GM21786 (cell line): Measurements from ENCODE around the gene ALOX15B.
"Not testable (repeated sequence)": the region's sequence is repeated elsewhere in the genome, so short reads cannot be mapped to it uniquely, and the experiment has no call there.

Experiments used
- ATAC-seq: cut with Tn5 transposase; IDR thresholded peaks from one replicate; pipeline ENCODE4 v1.9.1; 2021; ENCODE audit not compliant: unreplicated experiment

Gene ALOX15B

GRCh38 chr17:8013731-8014557 is 24.9 kb upstream of the ALOX15B start:
- ATAC-seq, result no peak

- ATAC-seq, result no peak
Observed at GRCh38 chr17:8014558-8014850, 24.4 kb upstream of the ALOX15B start.

DNA sequence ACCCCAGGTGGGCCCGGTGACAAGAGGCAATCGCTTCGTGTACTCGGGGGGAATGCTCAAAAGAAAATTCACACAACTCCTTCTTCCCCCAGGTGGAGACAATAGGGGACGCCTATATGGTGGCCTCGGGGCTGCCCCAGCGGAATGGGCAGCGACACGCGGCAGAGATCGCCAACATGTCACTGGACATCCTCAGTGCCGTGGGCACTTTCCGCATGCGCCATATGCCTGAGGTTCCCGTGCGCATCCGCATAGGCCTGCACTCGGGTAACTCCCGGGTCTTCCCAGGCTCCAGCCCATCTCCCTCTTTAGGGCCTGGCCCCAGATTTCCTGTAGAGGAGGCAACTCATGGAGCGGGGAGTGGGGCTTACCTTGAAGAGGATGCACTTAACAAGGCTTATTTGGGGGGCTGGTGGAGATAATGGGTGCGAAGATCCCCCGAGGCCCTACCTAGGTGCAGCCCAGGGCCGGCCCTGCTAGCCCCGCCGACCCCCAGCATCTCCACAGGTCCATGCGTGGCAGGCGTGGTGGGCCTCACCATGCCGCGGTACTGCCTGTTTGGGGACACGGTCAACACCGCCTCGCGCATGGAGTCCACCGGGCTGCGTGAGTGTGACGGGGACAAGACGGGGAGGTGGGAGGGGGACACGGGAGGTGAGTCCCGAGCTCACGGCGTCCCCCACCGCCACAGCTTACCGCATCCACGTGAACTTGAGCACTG is 23.5 kb upstream of the ALOX15B start:
- no peak for ATAC-seq

DNA sequence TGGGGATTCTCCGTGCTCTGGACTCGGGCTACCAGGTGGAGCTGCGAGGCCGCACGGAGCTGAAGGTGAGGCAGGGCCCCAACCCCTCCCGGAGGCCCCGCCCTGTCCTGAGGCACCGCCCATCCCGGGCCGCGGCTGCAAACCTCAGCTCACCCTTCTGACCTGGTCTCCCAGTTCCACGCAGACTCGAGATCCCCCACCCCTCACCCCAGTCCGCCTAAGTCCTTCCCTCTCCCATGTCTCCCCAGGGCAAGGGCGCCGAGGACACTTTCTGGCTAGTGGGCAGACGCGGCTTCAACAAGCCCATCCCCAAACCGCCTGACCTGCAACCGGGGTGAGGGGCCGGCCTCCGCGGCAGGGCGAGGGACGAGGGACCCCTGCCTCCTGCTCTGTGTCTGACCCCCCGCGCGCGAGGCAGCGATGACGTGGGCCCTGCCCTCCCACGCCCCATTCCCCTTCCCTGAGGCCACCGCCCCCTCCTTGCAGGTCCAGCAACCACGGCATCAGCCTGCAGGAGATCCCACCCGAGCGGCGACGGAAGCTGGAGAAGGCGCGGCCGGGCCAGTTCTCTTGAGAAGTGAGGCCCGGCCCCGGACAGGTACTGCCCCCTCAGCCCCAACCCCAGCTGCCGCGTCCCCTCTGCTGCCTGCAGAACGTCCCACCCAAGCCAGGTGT is 22.8 kb upstream of the ALOX15B start:
- no peak for ATAC-seq

- no peak for ATAC-seq
Observed at GRCh38 chr17:8016632-8017424, 22.0 kb upstream of the ALOX15B start.

DNA sequence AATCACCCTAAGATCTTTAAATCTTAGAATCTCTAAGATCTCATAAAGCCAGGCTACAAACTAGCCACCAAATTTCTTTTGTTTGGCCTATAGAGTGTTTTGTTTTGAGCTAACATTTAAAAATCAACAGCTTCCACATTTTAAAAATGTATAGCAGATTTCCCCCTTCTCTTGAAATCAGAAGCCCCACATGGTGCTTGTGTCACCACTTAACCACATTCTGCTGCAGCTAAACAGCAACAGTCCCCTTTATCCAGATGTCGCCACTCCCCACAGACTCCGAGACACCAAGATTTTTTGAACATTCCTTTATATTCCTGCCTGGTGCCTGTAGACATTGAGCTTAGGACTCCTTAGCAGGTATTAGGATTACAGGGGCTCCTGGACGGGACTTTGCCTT is 20.4 kb upstream of the ALOX15B start:
- no peak for ATAC-seq

GRCh38 chr17:8019166-8019565 is 19.7 kb upstream of the ALOX15B start:
- no peak for ATAC-seq

DNA sequence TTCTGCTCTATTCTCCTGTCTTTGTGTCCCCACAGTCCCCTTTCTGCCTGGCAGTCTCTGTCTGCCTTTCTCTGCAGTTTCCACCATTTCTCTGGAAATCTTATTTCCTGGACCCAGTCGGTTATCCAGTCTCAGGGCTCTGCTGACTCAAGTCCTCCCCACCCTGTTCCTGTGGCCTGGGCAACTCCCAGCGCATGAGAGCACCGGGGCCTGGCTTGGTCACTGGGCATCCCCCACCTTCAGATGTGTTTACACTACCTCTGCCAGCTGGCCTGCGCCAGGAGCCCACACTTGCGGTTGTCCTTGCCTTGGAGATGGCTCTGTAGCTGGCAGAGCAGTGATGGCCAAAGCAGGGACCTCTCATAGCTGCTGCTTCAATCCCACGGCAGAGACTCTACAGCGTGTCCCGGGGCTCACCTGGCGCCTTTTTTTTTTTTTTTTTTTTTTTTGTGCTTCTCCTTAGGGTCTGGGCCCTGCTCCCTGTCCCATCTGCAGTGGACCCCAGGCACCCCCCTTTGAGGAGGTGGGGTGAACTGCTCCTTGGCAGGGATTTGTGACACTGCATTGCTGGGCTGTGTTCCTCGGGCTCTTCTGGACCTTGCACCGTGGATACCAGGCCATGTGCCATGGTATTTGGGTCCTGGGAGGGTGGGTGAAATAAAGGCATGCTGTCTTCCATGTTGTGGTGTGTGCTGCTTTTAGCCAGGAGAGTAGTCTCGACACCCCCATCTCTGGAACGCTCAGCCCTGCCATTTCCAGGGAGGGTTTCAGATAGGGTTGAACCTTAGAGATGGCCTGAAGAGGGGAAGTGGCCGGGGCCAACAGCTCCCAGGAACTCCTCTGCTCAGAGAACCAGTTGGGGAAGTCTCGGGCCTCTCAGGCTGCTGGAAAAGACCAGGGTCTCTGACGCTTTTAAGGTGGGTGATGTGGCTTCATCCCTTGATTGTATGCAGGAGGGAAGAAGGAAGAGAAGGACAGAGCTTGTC is 18.9 kb upstream of the ALOX15B start:
- ATAC-seq, result no peak

DNA sequence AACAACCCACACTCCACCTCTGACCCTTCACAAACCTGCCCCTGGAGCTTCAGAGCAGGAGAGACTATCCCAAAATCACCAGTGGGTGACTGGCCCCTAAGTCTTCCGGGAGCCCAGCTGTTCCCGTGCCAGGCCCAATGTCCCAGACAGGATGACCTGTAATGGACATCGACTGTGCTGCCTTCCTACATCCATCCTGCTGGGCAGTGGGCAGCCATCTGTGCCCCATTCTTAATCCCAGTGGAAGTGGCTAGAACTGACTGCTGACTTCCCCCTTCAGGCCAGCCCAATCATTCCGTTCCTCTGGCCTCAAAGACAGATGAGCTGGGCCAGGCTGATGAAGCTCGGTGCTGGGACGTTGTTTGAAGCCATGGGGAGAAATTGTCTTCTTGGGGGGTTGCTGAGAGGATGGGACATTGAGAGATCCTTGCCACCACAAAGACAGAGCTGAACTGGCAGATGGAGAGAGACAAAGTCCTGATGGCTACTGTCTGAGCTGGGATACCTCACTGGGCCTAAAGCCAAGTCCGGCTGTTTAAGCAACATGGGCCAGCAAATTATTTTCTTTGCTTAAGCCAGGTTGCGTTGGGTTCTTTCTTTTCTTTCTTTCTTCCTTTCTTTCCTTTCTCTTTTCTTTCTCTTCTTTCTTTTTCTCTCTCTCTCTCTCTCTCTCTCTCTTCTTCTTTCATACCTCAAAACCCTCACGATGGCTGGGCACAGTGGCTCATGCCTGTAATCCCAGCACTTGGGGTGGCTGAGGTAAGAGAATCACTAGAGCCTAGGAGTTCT is 17.9 kb upstream of the ALOX15B start:
- no peak for ATAC-seq

GRCh38 chr17:8021565-8022359 is 17.1 kb upstream of the ALOX15B start:
- ATAC-seq, result no peak

- ATAC-seq, result no peak
Observed at GRCh38 chr17:8022360-8023003, 16.4 kb upstream of the ALOX15B start.

- not testable (repeated sequence) for ATAC-seq
Observed at GRCh38 chr17:8024161-8024560, 14.7 kb upstream of the ALOX15B start.

DNA sequence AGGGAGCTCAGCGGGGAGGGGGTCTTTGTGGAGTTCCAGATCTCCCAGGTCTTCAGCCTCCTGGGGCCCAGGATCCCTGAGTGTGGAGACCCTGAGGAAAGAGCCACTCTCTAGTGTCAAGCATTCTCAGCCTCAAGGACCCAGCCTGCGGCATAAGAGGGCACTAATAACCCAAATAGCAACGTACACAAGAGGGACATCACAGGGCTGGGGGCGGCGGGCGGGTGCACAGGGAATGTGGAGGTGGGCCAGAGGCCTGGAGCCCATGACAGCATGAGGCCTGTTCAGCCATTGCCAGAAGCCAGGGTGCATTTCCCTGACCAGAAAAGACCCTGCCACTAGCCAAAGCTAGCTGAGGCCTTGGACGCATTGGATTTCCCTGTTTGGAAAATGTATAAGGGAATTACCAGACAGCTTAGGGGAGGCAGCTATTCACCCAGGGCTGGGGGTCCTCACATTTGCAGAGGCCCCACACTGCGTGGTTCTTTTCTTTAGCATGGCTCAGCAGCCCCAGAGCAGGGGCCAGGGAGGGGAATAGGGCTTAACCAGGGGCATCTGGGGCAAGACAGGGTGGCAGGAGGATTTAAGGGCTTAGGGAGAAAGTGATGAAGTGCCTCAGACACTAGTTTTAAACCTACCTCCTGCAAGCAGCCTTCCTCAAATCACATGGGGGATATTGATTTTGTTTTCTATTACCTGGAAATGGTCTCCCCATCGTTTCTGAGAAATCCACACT is 13.5 kb upstream of the ALOX15B start:
- no peak for ATAC-seq

GRCh38 chr17:8029121-8029520 is 9.7 kb upstream of the ALOX15B start:
- ATAC-seq, result no peak

- ATAC-seq, result no peak
Observed at GRCh38 chr17:8031261-8031661, 7.6 kb upstream of the ALOX15B start.

DNA sequence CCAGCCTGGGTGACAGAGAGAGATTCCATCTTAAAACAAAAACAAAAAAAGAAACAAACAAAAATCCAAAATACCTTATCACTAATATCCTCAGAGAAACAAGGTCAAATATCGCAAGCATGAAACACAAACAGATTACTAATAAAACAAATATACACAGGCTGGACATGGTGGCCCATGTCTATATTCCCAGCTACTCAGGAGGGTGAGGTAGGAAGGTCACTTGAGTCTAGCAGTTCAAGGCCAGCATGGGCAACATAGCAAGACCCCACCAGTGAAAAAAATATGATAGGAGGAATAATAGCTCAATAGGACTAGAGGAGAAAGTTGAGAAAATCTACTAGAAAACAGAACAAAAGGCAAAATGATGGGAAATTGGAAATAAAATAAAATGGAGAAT is 6.9 kb upstream of the ALOX15B start:
- ATAC-seq, result no peak

DNA sequence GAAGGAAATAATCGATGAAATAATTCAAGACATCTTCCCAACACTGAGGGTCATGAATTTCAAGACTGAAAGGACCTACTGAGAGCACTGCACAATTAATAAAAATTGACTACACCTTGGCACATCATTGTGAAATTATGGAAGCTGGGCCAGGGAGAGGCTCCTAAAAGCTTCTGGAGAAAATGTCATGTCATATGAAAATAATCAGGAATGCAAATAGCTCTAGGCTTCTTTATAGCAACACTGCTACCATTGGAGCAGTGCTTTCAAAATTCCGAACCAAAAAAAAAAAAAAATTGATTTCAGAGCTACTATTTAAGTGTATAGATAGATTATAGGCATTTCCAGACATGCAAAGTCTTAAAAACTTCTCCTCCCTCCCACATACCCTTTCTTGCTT is 6.4 kb upstream of the ALOX15B start:
- ATAC-seq, result no peak
